IMR-90 (cell line): ENCODE measurements around the gene PCNX2. TPM values are rescaled to one million over a fixed set of nuclear protein-coding genes. Genes with fewer than 3 reads are reported as not detected.
A peak's percentile ranks its signal among the peaks of the same experiment; 100 is the strongest.

Experiments used
- ATAC-seq: fragments of 200-7000 bp; cut with Tn5 transposase; 2 replicates; pipeline ENCODE4 v1.9.1; 2020; ENCODE audit warnings: low read depth, mild to moderate bottlenecking, moderate library complexity
- BruUV-seq: library from RNA; stranded (reverse); fragments of 400-500 nt; replicated peaks from 2 replicates; lab custom pipeline; 2021; lab: Mats Ljungman, UMichigan
- CTCF ChIA-PET: fragments of 300-600 bp; formaldehyde crosslinking; extraction: SDS; loops from one replicate; lab custom pipeline; 2021; ENCODE audit warnings: antibody characterized with exemption; lab: Yijun Ruan, JAX
- POLR2A ChIA-PET: fragments of 300-600 bp; sonication (Branson Sonifier 250); formaldehyde crosslinking; loops from one replicate; lab custom pipeline; 2022; ENCODE audit warnings: antibody characterized with exemption; ENCODE audit not compliant: unreplicated experiment; lab: Charles Lee
- DNase-seq: peaks from one replicate; pipeline ENCODE4 v3.0.0; 2013
- H2AFZ ChIP-seq: replicated peaks from 2 replicates; pipeline ENCODE3; 2013; ENCODE audit warnings: low read length, mild to moderate bottlenecking; ENCODE audit not compliant: poor library complexity
- H2AK5ac ChIP-seq: 2 replicates; pipeline ENCODE4 v1.6.1; 2013; ENCODE audit warnings: low read depth, low read length, inconsistent platforms
- H2AK9ac ChIP-seq: replicated peaks from 2 replicates; pipeline ENCODE3; 2013; ENCODE audit warnings: mild to moderate bottlenecking, low read depth, low read length, moderate library complexity; ENCODE audit not compliant: poor library complexity
- H2BK120ac ChIP-seq: 2 replicates; pipeline ENCODE4 v1.6.1; 2013; ENCODE audit warnings: low read depth, low read length, inconsistent platforms
- H2BK15ac ChIP-seq: 3 replicates; pipeline ENCODE4 v1.6.1; 2013; ENCODE audit warnings: low read depth, low read length, inconsistent platforms
- H2BK20ac ChIP-seq: 2 replicates; pipeline ENCODE4 v1.6.1; 2013; ENCODE audit warnings: low read depth, mild to moderate bottlenecking, inconsistent platforms, low read length, moderate library complexity
- H2BK5ac ChIP-seq: 2 replicates; pipeline ENCODE4 v1.6.1; 2013; ENCODE audit warnings: mild to moderate bottlenecking, low read depth, low read length, inconsistent platforms; ENCODE audit not compliant: poor library complexity, severe bottlenecking
- H3K14ac ChIP-seq: replicated peaks from 2 replicates; pipeline ENCODE4 v1.6.1; 2013; ENCODE audit warnings: low read depth, low read length, inconsistent platforms
- H3K18ac ChIP-seq: 2 replicates; pipeline ENCODE4 v1.6.1; 2013; ENCODE audit warnings: low read depth, low read length, control low read depth
- H3K23ac ChIP-seq: 2 replicates; pipeline ENCODE4 v1.6.1; 2013; ENCODE audit warnings: low read depth, low read length, inconsistent platforms
- H3K27ac ChIP-seq: 2 replicates; pipeline ENCODE4 v1.5.1; 2013; ENCODE audit warnings: mild to moderate bottlenecking, control low read depth, low read length; ENCODE audit not compliant: insufficient read depth
- H3K27me3 ChIP-seq: 2 replicates; pipeline ENCODE4 v1.6.1; 2013; ENCODE audit warnings: low read length; ENCODE audit not compliant: control insufficient read depth, insufficient read depth
- H3K36me3 ChIP-seq: 2 replicates; pipeline ENCODE4 v1.6.1; 2013; ENCODE audit warnings: low read length, mixed read lengths; ENCODE audit not compliant: control insufficient read depth, insufficient read depth
- H3K4ac ChIP-seq: 2 replicates; pipeline ENCODE4 v1.6.1; 2013; ENCODE audit warnings: low read depth, low read length, inconsistent platforms
- H3K4me1 ChIP-seq: 2 replicates; pipeline ENCODE4 v1.6.1; 2013; ENCODE audit warnings: low read length, mixed read lengths; ENCODE audit not compliant: control insufficient read depth, insufficient read depth
- H3K4me2 ChIP-seq: 2 replicates; pipeline ENCODE4 v1.6.1; 2013; ENCODE audit warnings: low read depth, mild to moderate bottlenecking, control low read depth, low read length, moderate library complexity
- H3K4me3 ChIP-seq: 2 replicates; pipeline ENCODE4 v1.5.1; 2013; ENCODE audit warnings: low read depth, mild to moderate bottlenecking, control low read depth, low read length, moderate library complexity; ENCODE audit not compliant: insufficient read depth
- H3K56ac ChIP-seq: 2 replicates; pipeline ENCODE4 v1.6.1; 2013; ENCODE audit warnings: low read length, inconsistent platforms; ENCODE audit not compliant: insufficient read depth; ENCODE audit errors: extremely low read depth
- H3K79me1 ChIP-seq, 2 experiments: 2 replicates each; pipeline ENCODE4 v1.6.1; 2013; ENCODE audit warnings: low read length in 2 of 2, inconsistent platforms in 1 of 2, low read depth in 1 of 2
- H3K9ac ChIP-seq: 2 replicates; pipeline ENCODE4 v1.6.1; 2013; ENCODE audit warnings: low read depth, low read length, control low read depth
- H3K9me1 ChIP-seq: 2 replicates; pipeline ENCODE4 v1.6.1; 2013; ENCODE audit warnings: low read length, inconsistent platforms; ENCODE audit not compliant: insufficient read depth
- H3K9me3 ChIP-seq: 2 replicates; pipeline ENCODE4 v1.6.1; 2013; ENCODE audit warnings: low read length; ENCODE audit not compliant: control insufficient read depth, insufficient read depth
- H4K20me1 ChIP-seq: 2 replicates; pipeline ENCODE4 v1.6.1; 2013; ENCODE audit warnings: low read length, inconsistent platforms; ENCODE audit not compliant: insufficient read depth
- H4K5ac ChIP-seq: 2 replicates; pipeline ENCODE4 v1.6.1; 2013; ENCODE audit warnings: mild to moderate bottlenecking, low read depth, low read length, control low read depth
- H4K8ac ChIP-seq, 2 experiments: 2 replicates each; pipeline ENCODE4 v1.6.1; 2013; ENCODE audit warnings: low read depth in 2 of 2, low read length in 2 of 2, control low read depth in 1 of 2, inconsistent platforms in 1 of 2
- H4K91ac ChIP-seq: 2 replicates; pipeline ENCODE4 v1.6.1; 2013; ENCODE audit warnings: low read depth, low read length, inconsistent platforms; ENCODE audit not compliant: insufficient read depth
- BHLHE40 ChIP-seq: fragments of 150-350 bp; IDR thresholded peaks from 2 replicates; pipeline ENCODE4 v1.6.1; 2016; ENCODE audit warnings: mild to moderate bottlenecking, low read depth, low read length
- CEBPB ChIP-seq: IDR thresholded peaks from 2 replicates; pipeline ENCODE4 v1.6.1; 2012; ENCODE audit warnings: low read depth, low read length, improper control_type of control experiment
- CHD1 ChIP-seq: IDR thresholded peaks from 2 replicates; pipeline ENCODE4 v1.6.1; 2012; ENCODE audit warnings: low read depth, low read length, improper control_type of control experiment
- FOS ChIP-seq: fragments of 150-350 bp; IDR thresholded peaks from 2 replicates; pipeline ENCODE4 v1.6.1; 2016; ENCODE audit warnings: low read depth, low read length
- MAFK ChIP-seq: IDR thresholded peaks from 2 replicates; pipeline ENCODE4 v1.6.1; 2012; ENCODE audit warnings: low read depth, low read length, improper control_type of control experiment
- MAZ ChIP-seq: IDR thresholded peaks from 2 replicates; pipeline ENCODE4 v1.6.1; 2012; ENCODE audit warnings: low read depth, mild to moderate bottlenecking, low read length, improper control_type of control experiment, moderate library complexity, borderline replicate concordance
- MXI1 ChIP-seq: IDR thresholded peaks from 2 replicates; pipeline ENCODE4 v1.6.1; 2012; ENCODE audit warnings: low read depth, mild to moderate bottlenecking, low read length, moderate library complexity, borderline replicate concordance
- NFE2L2 ChIP-seq: fragments of 150-350 bp; IDR thresholded peaks from 2 replicates; pipeline ENCODE4 v1.6.1; 2016; ENCODE audit warnings: low read depth, mild to moderate bottlenecking, low read length
- POLR2A ChIP-seq: IDR thresholded peaks from 2 replicates; pipeline ENCODE4 v1.6.1; 2012; ENCODE audit warnings: mild to moderate bottlenecking, low read depth, low read length
- RAD21 ChIP-seq: IDR thresholded peaks from 2 replicates; pipeline ENCODE4 v1.6.1; 2012; ENCODE audit warnings: low read length, improper control_type of control experiment
- RCOR1 ChIP-seq: IDR thresholded peaks from 2 replicates; pipeline ENCODE4 v1.6.1; 2012; ENCODE audit warnings: mild to moderate bottlenecking, low read length, improper control_type of control experiment; ENCODE audit not compliant: insufficient replicate concordance
- RFX5 ChIP-seq: IDR thresholded peaks from 2 replicates; pipeline ENCODE4 v1.8.0; 2012; ENCODE audit warnings: low read depth, mild to moderate bottlenecking, low read length, moderate library complexity
- SMC3 ChIP-seq: fragments of 150-350 bp; IDR thresholded peaks from 2 replicates; pipeline ENCODE4 v1.6.1; 2016; ENCODE audit warnings: low read depth, mild to moderate bottlenecking, antibody characterized with exemption, low read length, moderate library complexity
- WGBS, 2 experiments: methylation state at CpG; one replicate each; pipeline versions ENCODE4 v1.1.5 to v1.1.7; 2013; ENCODE audit warnings: missing lambda C conversion rate in 2 of 2; ENCODE audit not compliant: insufficient read length in 1 of 2; ENCODE audit errors: extremely low coverage in 2 of 2; 5-methylcytosine and 5-hydroxymethylcytosine counted together
- dilution Hi-C: fragments of 300-500 bp; cut with HindIII; formaldehyde crosslinking; loops from one replicate; pipeline ENCODE4 v1.14.3; 2018; ENCODE audit warnings: low sequenced_read_pairs; ENCODE audit not compliant: unreplicated experiment
- in situ Hi-C: fragments of 300-500 bp; cut with MboI; formaldehyde crosslinking; loops from 3 replicates; pipeline ENCODE4 v1.14.3; 2019; ENCODE audit warnings: low sequenced_read_pairs, inconsistent platforms, mixed read lengths
- intact Hi-C: fragments of 100-400 bp; cut with micrococcal nuclease; formaldehyde crosslinking; loops from 2 replicates; pipeline ENCODE4 v1.10.0; 2022
- polyA plus RNA-seq, 3 experiments: library from polyadenylated mRNA; depleted of rRNA; stranded (reverse); fragments of >200 nt; gene quantifications; 2 replicates each; pipeline ENCODE4 v1.2.3, GENCODE V29; 2012; ENCODE audit warnings: low replicate concordance in 1 of 3
- total RNA-seq: library from RNA; depleted of rRNA; stranded (reverse); fragments of >200 nt; gene quantifications from 2 replicates; pipeline ENCODE4 v1.2.3, GENCODE V29; 2012
- TF ChIP-seq, protein P1 (sequence below): conservative IDR thresholded peaks from 2 replicates; pipeline ENCODE4 v1.5.1; 2012; ENCODE audit warnings: mild to moderate bottlenecking, low read depth, low read length, improper control_type of control experiment
- TF ChIP-seq, protein P2 (sequence below): fragments of 150-350 bp; IDR thresholded peaks from 2 replicates; pipeline ENCODE4 v1.6.1; 2017; ENCODE audit warnings: mild to moderate bottlenecking, antibody characterized with exemption, low read length, low read depth
- TF ChIP-seq, protein P3 (sequence below): fragments of 150-350 bp; IDR thresholded peaks from 2 replicates; pipeline ENCODE4 v1.6.1; 2016; ENCODE audit warnings: low read depth, mild to moderate bottlenecking, low read length, moderate library complexity, borderline replicate concordance

PCNX2 gene
- total and polyA plus RNA-seq, 2 of the 4 experiments (the other 2 are of a cell fraction): 15.9 to 22.6 TPM

DNA sequence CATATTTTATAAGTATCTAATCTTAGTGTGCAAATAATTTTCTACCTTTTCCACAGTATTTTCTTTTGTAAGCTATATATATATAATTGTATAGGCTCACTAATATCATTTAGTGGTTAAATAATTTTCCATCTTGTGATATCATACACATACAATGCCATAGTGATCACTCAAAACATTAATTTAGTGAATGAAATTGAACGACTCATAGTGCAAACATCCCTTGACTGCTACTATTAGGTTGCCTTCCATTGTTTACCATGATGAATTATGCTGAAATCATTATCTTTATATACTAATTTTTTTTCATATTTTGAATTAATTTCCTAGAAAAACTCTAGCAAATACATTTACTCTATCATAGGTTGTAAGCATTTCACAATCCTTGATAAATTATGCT, 127.1 kb downstream of the PCNX2 start:
- TF ChIP-seq CHD1 (no peak), RAD21 (no peak), FOS (no peak), NFE2L2 (no peak), SMC3 (no peak), POLR2A (no peak), CEBPB (no peak), MAFK (no peak), RFX5 (no peak), BHLHE40 (no peak), RCOR1 (no peak), MAZ (no peak), MXI1 (no peak)
- TF ChIP-seq, protein P1, sequence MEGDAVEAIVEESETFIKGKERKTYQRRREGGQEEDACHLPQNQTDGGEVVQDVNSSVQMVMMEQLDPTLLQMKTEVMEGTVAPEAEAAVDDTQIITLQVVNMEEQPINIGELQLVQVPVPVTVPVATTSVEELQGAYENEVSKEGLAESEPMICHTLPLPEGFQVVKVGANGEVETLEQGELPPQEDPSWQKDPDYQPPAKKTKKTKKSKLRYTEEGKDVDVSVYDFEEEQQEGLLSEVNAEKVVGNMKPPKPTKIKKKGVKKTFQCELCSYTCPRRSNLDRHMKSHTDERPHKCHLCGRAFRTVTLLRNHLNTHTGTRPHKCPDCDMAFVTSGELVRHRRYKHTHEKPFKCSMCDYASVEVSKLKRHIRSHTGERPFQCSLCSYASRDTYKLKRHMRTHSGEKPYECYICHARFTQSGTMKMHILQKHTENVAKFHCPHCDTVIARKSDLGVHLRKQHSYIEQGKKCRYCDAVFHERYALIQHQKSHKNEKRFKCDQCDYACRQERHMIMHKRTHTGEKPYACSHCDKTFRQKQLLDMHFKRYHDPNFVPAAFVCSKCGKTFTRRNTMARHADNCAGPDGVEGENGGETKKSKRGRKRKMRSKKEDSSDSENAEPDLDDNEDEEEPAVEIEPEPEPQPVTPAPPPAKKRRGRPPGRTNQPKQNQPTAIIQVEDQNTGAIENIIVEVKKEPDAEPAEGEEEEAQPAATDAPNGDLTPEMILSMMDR: no peak
- TF ChIP-seq, protein P2, sequence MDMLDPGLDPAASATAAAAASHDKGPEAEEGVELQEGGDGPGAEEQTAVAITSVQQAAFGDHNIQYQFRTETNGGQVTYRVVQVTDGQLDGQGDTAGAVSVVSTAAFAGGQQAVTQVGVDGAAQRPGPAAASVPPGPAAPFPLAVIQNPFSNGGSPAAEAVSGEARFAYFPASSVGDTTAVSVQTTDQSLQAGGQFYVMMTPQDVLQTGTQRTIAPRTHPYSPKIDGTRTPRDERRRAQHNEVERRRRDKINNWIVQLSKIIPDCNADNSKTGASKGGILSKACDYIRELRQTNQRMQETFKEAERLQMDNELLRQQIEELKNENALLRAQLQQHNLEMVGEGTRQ: no peak
- TF ChIP-seq, protein P3, sequence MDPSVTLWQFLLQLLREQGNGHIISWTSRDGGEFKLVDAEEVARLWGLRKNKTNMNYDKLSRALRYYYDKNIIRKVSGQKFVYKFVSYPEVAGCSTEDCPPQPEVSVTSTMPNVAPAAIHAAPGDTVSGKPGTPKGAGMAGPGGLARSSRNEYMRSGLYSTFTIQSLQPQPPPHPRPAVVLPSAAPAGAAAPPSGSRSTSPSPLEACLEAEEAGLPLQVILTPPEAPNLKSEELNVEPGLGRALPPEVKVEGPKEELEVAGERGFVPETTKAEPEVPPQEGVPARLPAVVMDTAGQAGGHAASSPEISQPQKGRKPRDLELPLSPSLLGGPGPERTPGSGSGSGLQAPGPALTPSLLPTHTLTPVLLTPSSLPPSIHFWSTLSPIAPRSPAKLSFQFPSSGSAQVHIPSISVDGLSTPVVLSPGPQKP: no peak
- intact Hi-C loops (no loop called here), dilution Hi-C loops (no loop called here), in situ Hi-C loops (no loop called here)
- H2BK5ac ChIP-seq: no peak overlapping the region
- H3K56ac ChIP-seq: no peak overlapping the region
- H4K20me1 ChIP-seq: no peaks in the 10 kb centered on the region
- no peak for ATAC-seq
- H2AK5ac ChIP-seq: no peak overlapping the region
- no peak overlapping the region for H2AK9ac ChIP-seq
- DNase-seq: peak; percentile 22
- no peak overlapping the region for H4K5ac ChIP-seq
- ChIA-PET POLR2A (no interaction called here), CTCF (no interaction called here)
- no peak overlapping the region for H3K14ac ChIP-seq
- H2BK120ac ChIP-seq: no peak overlapping the region
- H3K4me3 ChIP-seq: no peak overlapping the region
- H3K4me1 ChIP-seq: no peaks in the 10 kb centered on the region
- no peak overlapping the region for H2BK15ac ChIP-seq
- H3K36me3 ChIP-seq: peaks cover 6% of the 10 kb centered on the region
- no peak overlapping the region for H4K91ac ChIP-seq
- no peak overlapping the region for H3K27ac ChIP-seq
- H3K18ac ChIP-seq: no peak overlapping the region
- no peak overlapping the region for H2AFZ ChIP-seq
- H3K27me3 ChIP-seq: no peaks in the 10 kb centered on the region
- H4K8ac ChIP-seq: no peak overlapping the region
- H3K23ac ChIP-seq: no peak overlapping the region
- no CpG with 5 or more reads among the region's 1 CpG for WGBS, 2 experiments
- no peaks in the 10 kb centered on the region for H3K9me1 ChIP-seq
- no peak overlapping the region for H3K4me2 ChIP-seq
- H3K79me1 ChIP-seq: no peaks in the 10 kb centered on the region
- BruUV-seq: no TSS peak
- H2BK20ac ChIP-seq: no peak overlapping the region
- no peak overlapping the region for H3K4ac ChIP-seq
- no peak overlapping the region for H3K9ac ChIP-seq
- H3K9me3 ChIP-seq: peaks cover 7% of the 10 kb centered on the region; the same call in 1 of the 2 replicates
